Astrocyte (in vitro differentiated cells and primary cell): Measurements from ENCODE around the gene DACT3. TPM values are rescaled to one million over a fixed set of nuclear protein-coding genes. Genes with fewer than 3 reads are reported as not detected.

ENCODE experiments used
- DNase-seq: peaks from one replicate; pipeline ENCODE4 v3.0.0-alpha.2; 2010; ENCODE audit warnings: low read depth
- FAIRE-seq: peaks from 2 replicates; lab custom pipeline; 2011; peaks lifted over from hg19 to GRCh38; lab: Jason Lieb, UNC
- H2AFZ ChIP-seq: 2 replicates; pipeline ENCODE4 v1.6.0; 2012; ENCODE audit warnings: low read depth, low read length, inconsistent platforms
- H3K27ac ChIP-seq: 2 replicates; pipeline ENCODE4 v1.5.1; 2011; ENCODE audit warnings: low read depth, low read length, inconsistent platforms
- H3K27me3 ChIP-seq: 2 replicates; pipeline ENCODE4 v1.6.0; 2011; ENCODE audit warnings: low read length, inconsistent platforms; ENCODE audit not compliant: insufficient read depth
- H3K36me3 ChIP-seq: 2 replicates; pipeline ENCODE4 v1.5.1; 2011; ENCODE audit warnings: low read length, inconsistent platforms; ENCODE audit not compliant: insufficient read depth
- H3K4me1 ChIP-seq: 2 replicates; pipeline ENCODE4 v1.5.1; 2011; ENCODE audit warnings: low read length, inconsistent platforms; ENCODE audit not compliant: insufficient read depth
- H3K4me2 ChIP-seq: 2 replicates; pipeline ENCODE4 v1.6.0; 2012; ENCODE audit warnings: low read length, inconsistent platforms
- H3K4me3 ChIP-seq: 2 replicates; pipeline ENCODE4 v1.5.1; 2011; ENCODE audit warnings: low read depth, mild to moderate bottlenecking, low read length, inconsistent platforms; ENCODE audit not compliant: insufficient read depth
- H3K79me2 ChIP-seq: 2 replicates; pipeline ENCODE4 v1.6.0; 2012; ENCODE audit warnings: mild to moderate bottlenecking, low read length, inconsistent platforms; ENCODE audit not compliant: insufficient read depth
- H3K9ac ChIP-seq: 2 replicates; pipeline ENCODE4 v1.6.0; 2012; ENCODE audit warnings: mild to moderate bottlenecking, low read length, inconsistent platforms
- H3K9me3 ChIP-seq: 2 replicates; pipeline ENCODE4 v1.5.1; 2012; ENCODE audit warnings: low read depth, mild to moderate bottlenecking, low read length, inconsistent platforms; ENCODE audit not compliant: insufficient read depth
- H4K20me1 ChIP-seq: 2 replicates; pipeline ENCODE4 v1.6.0; 2012; ENCODE audit warnings: low read length, inconsistent platforms; ENCODE audit not compliant: insufficient read depth
- H3K27ac Mint-ChIP-seq: one replicate; pipeline ENCODE4 v1.8.0; 2021; ENCODE audit warnings: mild to moderate bottlenecking, mixed read lengths; ENCODE audit not compliant: unreplicated experiment
- H3K27me3 Mint-ChIP-seq: one replicate; pipeline ENCODE4 v1.8.0; 2021; ENCODE audit warnings: low read depth, mixed read lengths; ENCODE audit not compliant: unreplicated experiment
- H3K36me3 Mint-ChIP-seq: one replicate; pipeline ENCODE4 v1.8.0; 2021; ENCODE audit warnings: low read depth, mixed read lengths; ENCODE audit not compliant: unreplicated experiment
- H3K4me1 Mint-ChIP-seq: one replicate; pipeline ENCODE4 v1.8.0; 2021; ENCODE audit warnings: low read depth, mixed read lengths; ENCODE audit not compliant: unreplicated experiment
- H3K4me3 Mint-ChIP-seq: one replicate; pipeline ENCODE4 v1.8.0; 2021; ENCODE audit warnings: mild to moderate bottlenecking, moderate library complexity, mixed read lengths; ENCODE audit not compliant: unreplicated experiment
- H3K9me3 Mint-ChIP-seq: one replicate; pipeline ENCODE4 v1.8.0; 2021; ENCODE audit warnings: mild to moderate bottlenecking, mixed read lengths; ENCODE audit not compliant: unreplicated experiment
- EZH2 ChIP-seq: IDR thresholded peaks from 2 replicates; pipeline ENCODE4 v1.6.1; 2012; ENCODE audit warnings: mild to moderate bottlenecking, low read length, inconsistent platforms; ENCODE audit not compliant: insufficient read depth
- total RNA-seq: library from RNA; stranded (reverse); gene quantifications from 2 replicates; pipeline ENCODE4 v1.2.1, GENCODE V29; 2021
- TF ChIP-seq, protein P1 (sequence below): IDR thresholded peaks from 2 replicates; pipeline ENCODE4 v1.5.1; 2011; ENCODE audit warnings: low read depth, mild to moderate bottlenecking, inconsistent platforms, low read length, moderate library complexity; ENCODE audit not compliant: insufficient read depth

DACT3 gene
- total RNA-seq, 1 donor from 2014 or later: 19.8 TPM

DNA sequence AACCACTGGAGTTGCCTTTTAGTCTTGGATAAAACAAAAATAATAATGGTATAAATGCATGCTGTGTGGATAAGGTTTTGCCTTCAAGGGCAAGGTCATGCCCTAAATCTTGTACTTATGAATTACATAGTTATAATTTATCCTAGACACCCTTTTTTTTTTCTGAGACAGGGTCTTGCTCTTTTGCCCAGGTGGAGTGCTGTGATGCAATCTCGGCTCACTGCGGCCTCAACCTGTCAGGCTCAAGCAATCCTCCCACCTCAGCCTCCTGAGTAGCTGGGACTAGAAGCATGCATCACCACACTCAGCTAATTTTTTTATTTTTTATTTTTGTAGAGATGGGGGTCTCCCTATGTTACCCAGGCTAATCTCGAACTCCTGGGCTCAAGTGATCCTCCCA, 7.7 kb upstream of the DACT3 start:
- Histone ChIP-seq H3K4me2 (no peak overlapping the region), H3K9ac (no peak overlapping the region), H3K27ac (no peak overlapping the region), H3K79me2 (no peaks in the 10 kb centered on the region), H3K4me1 (no peaks in the 10 kb centered on the region), H3K4me3 (no peak overlapping the region), H2AFZ (no peak overlapping the region), H4K20me1 (no peaks in the 10 kb centered on the region), H3K27me3 (no peaks in the 10 kb centered on the region), H3K36me3 (no peaks in the 10 kb centered on the region), H3K9me3 (no peaks in the 10 kb centered on the region)
- H3K9me3 Mint-ChIP-seq: peaks cover 2% of the 10 kb centered on the region
- TF ChIP-seq EZH2: no peak
- TF ChIP-seq, protein P1, sequence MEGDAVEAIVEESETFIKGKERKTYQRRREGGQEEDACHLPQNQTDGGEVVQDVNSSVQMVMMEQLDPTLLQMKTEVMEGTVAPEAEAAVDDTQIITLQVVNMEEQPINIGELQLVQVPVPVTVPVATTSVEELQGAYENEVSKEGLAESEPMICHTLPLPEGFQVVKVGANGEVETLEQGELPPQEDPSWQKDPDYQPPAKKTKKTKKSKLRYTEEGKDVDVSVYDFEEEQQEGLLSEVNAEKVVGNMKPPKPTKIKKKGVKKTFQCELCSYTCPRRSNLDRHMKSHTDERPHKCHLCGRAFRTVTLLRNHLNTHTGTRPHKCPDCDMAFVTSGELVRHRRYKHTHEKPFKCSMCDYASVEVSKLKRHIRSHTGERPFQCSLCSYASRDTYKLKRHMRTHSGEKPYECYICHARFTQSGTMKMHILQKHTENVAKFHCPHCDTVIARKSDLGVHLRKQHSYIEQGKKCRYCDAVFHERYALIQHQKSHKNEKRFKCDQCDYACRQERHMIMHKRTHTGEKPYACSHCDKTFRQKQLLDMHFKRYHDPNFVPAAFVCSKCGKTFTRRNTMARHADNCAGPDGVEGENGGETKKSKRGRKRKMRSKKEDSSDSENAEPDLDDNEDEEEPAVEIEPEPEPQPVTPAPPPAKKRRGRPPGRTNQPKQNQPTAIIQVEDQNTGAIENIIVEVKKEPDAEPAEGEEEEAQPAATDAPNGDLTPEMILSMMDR: no peak
- FAIRE-seq (no peak), DNase-seq (no peak)
- no peak overlapping the region for H3K27ac Mint-ChIP-seq
- H3K36me3 Mint-ChIP-seq: peaks cover 16% of the 10 kb centered on the region
- no peak overlapping the region for H3K4me3 Mint-ChIP-seq
- H3K4me1 Mint-ChIP-seq: peaks cover 6% of the 10 kb centered on the region
- peaks cover 5% of the 10 kb centered on the region for H3K27me3 Mint-ChIP-seq

DNA sequence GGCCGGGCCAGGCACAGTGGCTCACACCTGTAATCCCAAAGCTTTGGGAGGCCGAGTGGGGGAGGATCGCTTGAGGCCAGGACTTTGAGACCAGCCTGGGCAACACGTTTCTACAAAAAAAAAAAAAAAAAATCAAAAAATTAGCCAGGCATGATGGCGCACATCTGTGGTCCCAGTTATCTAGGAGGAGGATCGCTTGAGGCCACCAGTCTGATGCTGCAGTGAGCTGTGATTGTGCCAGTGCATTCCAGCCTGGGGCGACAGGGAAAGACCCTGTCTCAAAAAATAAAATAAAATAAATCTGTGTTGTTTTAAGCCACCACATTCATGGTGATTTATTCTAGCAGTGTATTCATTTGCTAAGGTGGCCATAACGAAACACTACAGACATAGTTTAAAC, 4.1 kb upstream of the DACT3 start:
- TF ChIP-seq, protein P1: no peak
- TF ChIP-seq EZH2: no peak
- H3K27ac Mint-ChIP-seq: no peak overlapping the region
- FAIRE-seq: no peak

DNA sequence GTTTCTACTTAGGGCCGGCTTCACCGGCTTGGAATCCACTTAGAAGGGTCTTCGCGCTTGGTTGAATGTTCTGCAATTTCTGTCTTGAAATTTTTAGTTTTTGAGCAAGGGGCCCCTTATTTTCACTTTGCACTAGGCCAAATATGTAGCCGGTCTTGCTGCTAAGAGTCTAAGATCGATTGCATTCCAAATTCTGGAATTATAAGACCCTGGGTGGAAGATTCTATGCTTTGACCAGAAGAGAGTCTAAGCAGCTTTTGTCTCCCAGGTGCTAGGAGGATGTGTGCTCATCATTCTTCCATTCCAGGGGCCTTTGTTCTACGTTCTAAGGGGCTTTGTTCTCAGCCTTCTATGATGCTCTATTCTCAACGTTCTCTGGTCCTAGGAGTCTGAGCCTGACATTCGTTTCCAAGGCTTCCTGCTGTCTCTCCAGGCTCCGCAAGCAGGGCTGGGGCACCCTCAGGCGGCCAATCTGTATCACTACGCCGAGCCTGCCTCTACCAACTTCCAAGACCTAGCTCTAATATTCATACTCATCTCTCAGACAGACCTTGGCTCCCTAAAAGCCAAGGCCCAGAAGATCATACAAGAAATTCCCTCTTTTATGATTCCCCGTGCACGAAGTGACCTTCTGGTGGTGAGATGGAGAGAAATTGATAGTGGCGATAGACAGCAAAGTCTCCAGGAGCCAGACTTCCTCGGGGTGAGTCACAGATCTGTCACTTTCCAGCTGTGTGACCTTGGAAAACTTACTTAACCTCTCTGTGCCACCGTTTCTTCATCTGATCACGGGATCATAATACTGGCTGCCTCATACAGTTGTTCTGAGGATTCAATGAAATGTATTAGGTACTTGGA, 982 bp upstream of the DACT3 start:
- peak overlapping the region; percentile 93 for H3K4me2 ChIP-seq
- H3K9me3 Mint-ChIP-seq: no peaks in the 10 kb centered on the region
- peak overlapping the region; percentile 58 for H3K27ac ChIP-seq
- H2AFZ ChIP-seq: peak overlapping the region; percentile 70
- H4K20me1 ChIP-seq: peaks cover 6% of the 10 kb centered on the region
- H3K4me3 ChIP-seq: peak overlapping the region; percentile 62
- peaks cover 5% of the 10 kb centered on the region for H3K27me3 Mint-ChIP-seq
- no peak for TF ChIP-seq EZH2
- TF ChIP-seq, protein P1: peak; percentile 87
- FAIRE-seq: peak; percentile 74
- H3K27me3 ChIP-seq: no peaks in the 10 kb centered on the region
- H3K9ac ChIP-seq: peak overlapping the region; percentile 70
- H3K4me1 ChIP-seq: peaks cover 27% of the 10 kb centered on the region
- peaks cover 16% of the 10 kb centered on the region for H3K4me1 Mint-ChIP-seq
- peak overlapping the region; percentile 73 for H3K27ac Mint-ChIP-seq
- DNase-seq: peak; percentile 74
- H3K79me2 ChIP-seq: no peaks in the 10 kb centered on the region
- H3K36me3 Mint-ChIP-seq: peaks cover 3% of the 10 kb centered on the region
- H3K9me3 ChIP-seq: no peaks in the 10 kb centered on the region
- peak overlapping the region; percentile 81 for H3K4me3 Mint-ChIP-seq
- no peaks in the 10 kb centered on the region for H3K36me3 ChIP-seq

More for the DNA sequence above, 4.1 kb upstream of the DACT3 start:
- no peaks in the 10 kb centered on the region for H3K36me3 ChIP-seq
- no peak overlapping the region for H3K4me3 ChIP-seq
- Mint-ChIP-seq H3K4me3 (no peak overlapping the region), H3K27me3 (peaks cover 5% of the 10 kb centered on the region), H3K4me1 (peaks cover 9% of the 10 kb centered on the region), H3K36me3 (peaks cover 3% of the 10 kb centered on the region), H3K9me3 (peaks cover 2% of the 10 kb centered on the region)
- no peak overlapping the region for H3K4me2 ChIP-seq
- no peaks in the 10 kb centered on the region for H3K79me2 ChIP-seq
- H3K9ac ChIP-seq: no peak overlapping the region
- no peaks in the 10 kb centered on the region for H3K9me3 ChIP-seq
- no peaks in the 10 kb centered on the region for H4K20me1 ChIP-seq
- no peaks in the 10 kb centered on the region for H3K27me3 ChIP-seq
- no peak for DNase-seq
- H2AFZ ChIP-seq: no peak overlapping the region
- H3K27ac ChIP-seq: no peak overlapping the region
- peaks cover 16% of the 10 kb centered on the region for H3K4me1 ChIP-seq
